HCT116 (cell line): ENCODE data around the gene DOCK1. TPM values are rescaled to one million over a fixed set of nuclear protein-coding genes. Genes with fewer than 3 reads are reported as not detected.
A peak's percentile ranks its signal among the peaks of the same experiment; 100 is the strongest.

Experiments
- ATAC-seq: fragments of 200-7000 bp; cut with Tn5 transposase; 2 replicates; pipeline ENCODE4 v1.9.1; 2020; ENCODE audit warnings: mild to moderate bottlenecking, moderate library complexity
- BruUV-seq: library from RNA; stranded (reverse); fragments of 400-500 nt; replicated peaks from 2 replicates; lab custom pipeline; 2021; lab: Mats Ljungman, UMichigan
- CTCF ChIA-PET: fragments of 300-600 bp; sonication (Branson Sonifier 250); formaldehyde crosslinking; loops from one replicate; lab custom pipeline; 2021; ENCODE audit warnings: antibody characterized with exemption; lab: Charles Lee
- POLR2A ChIA-PET: fragments of 300-600, 350-600 bp; sonication (Branson Sonifier 250); formaldehyde crosslinking; loops from one replicate; lab custom pipeline; 2021; ENCODE audit warnings: antibody characterized with exemption; lab: Charles Lee
- RAD21 ChIA-PET, 2 experiments: fragments of 300-600 bp; sonication (Branson Sonifier 250); formaldehyde crosslinking; loops; one replicate each; lab custom pipeline; 2023; ENCODE audit warnings: low total read pairs in 2 of 2; ENCODE audit not compliant: uncharacterized antibody in 2 of 2, unreplicated experiment in 2 of 2, low non-redundant PET in 1 of 2; lab: Charles Lee
- DNase-seq: peaks from one replicate; pipeline ENCODE4 v3.0.0-alpha.2; 2010; ENCODE audit warnings: low read depth, low spot score
- H2AFZ ChIP-seq: fragments of 200-600 bp; shearing (Covaris generic), sonication (generic); 2 replicates; pipeline ENCODE4 v1.6.1; 2017; ENCODE audit warnings: low read depth, mixed run types, mixed read lengths, antibody characterized with exemption, low read length; ENCODE audit not compliant: poor library complexity, severe bottlenecking
- H3K27ac ChIP-seq: 2 replicates; pipeline ENCODE4 v1.5.1; 2012; ENCODE audit warnings: low read depth, low read length
- H3K27me3 ChIP-seq: fragments of 200-600 bp; sonication (generic); 2 replicates; pipeline ENCODE4 v1.6.1; 2016; ENCODE audit warnings: mixed run types, low read length, mixed read lengths; ENCODE audit not compliant: insufficient read depth
- H3K36me3 ChIP-seq, 2 experiments: fragments of 200-500 bp in 1 of 2; fragments of 200-600 bp in 1 of 2; sonication (Bioruptor generic) in 1 of 2; sonication (generic) in 1 of 2; 2 replicates each; pipeline versions ENCODE4 v1.5.1 to v1.6.1; 2014 to 2016; ENCODE audit warnings: low read length in 2 of 2, inconsistent platforms in 1 of 2, mixed read lengths in 1 of 2, mixed run types in 1 of 2; ENCODE audit not compliant: insufficient read depth in 2 of 2, control insufficient read depth in 1 of 2
- H3K4me1 ChIP-seq, 2 experiments: fragments of 200-600 bp in 1 of 2; sonication (generic) in 1 of 2; 2 replicates each; pipeline versions ENCODE4 v1.5.1 to v1.6.1; 2012 to 2017; ENCODE audit warnings: low read length in 2 of 2, inconsistent platforms in 1 of 2, mild to moderate bottlenecking in 1 of 2, mixed read lengths in 1 of 2, mixed run types in 1 of 2, moderate library complexity in 1 of 2; ENCODE audit not compliant: insufficient read depth in 2 of 2, control insufficient read depth in 1 of 2
- H3K4me2 ChIP-seq: fragments of 200-600 bp; sonication (generic); 2 replicates; pipeline ENCODE4 v1.6.1; 2017; ENCODE audit warnings: mixed run types, low read length, mixed read lengths
- H3K4me3 ChIP-seq, 2 experiments: fragments of 200-600 bp in 1 of 2; sonication (generic) in 1 of 2; replicated peaks in 1 of 2; 2 replicates each; pipeline ENCODE4 v1.5.1; 2011 to 2016; ENCODE audit warnings: low read length in 2 of 2, control low read depth in 1 of 2, low read depth in 1 of 2, mild to moderate bottlenecking in 1 of 2, mixed read lengths in 1 of 2, mixed run types in 1 of 2
- H3K79me2 ChIP-seq: fragments of 200-600 bp; sonication (generic); 2 replicates; pipeline ENCODE4 v1.6.1; 2017; ENCODE audit warnings: mild to moderate bottlenecking, mixed run types, low read length, moderate library complexity, mixed read lengths; ENCODE audit not compliant: insufficient read depth
- H3K9ac ChIP-seq: fragments of 200-600 bp; sonication (generic); 2 replicates; pipeline ENCODE4 v1.6.1; 2016; ENCODE audit warnings: low read length, mixed read lengths
- H3K9me2 ChIP-seq: fragments of 200-600 bp; sonication (generic), shearing (Covaris generic); 2 replicates; pipeline ENCODE4 v1.6.1; 2017; ENCODE audit warnings: mixed run types, mild to moderate bottlenecking, moderate library complexity; ENCODE audit not compliant: insufficient read depth
- H3K9me3 ChIP-seq, 2 experiments: fragments of 200-500 bp in 1 of 2; fragments of 200-600 bp in 1 of 2; sonication (Bioruptor generic) in 1 of 2; sonication (generic) in 1 of 2; 2 replicates each; pipeline ENCODE4 v1.6.1; 2014 to 2017; ENCODE audit warnings: low read length in 2 of 2, mixed read lengths in 2 of 2, inconsistent platforms in 1 of 2, low read depth in 1 of 2, mild to moderate bottlenecking in 1 of 2, mixed run types in 1 of 2, moderate library complexity in 1 of 2; ENCODE audit not compliant: control insufficient read depth in 1 of 2, insufficient read depth in 1 of 2
- H4K20me1 ChIP-seq: fragments of 200-600 bp; sonication (generic), shearing (Covaris generic); 2 replicates; pipeline ENCODE4 v1.6.1; 2017; ENCODE audit warnings: mixed run types, mild to moderate bottlenecking, moderate library complexity; ENCODE audit not compliant: insufficient read depth
- ATF3 ChIP-seq: IDR thresholded peaks from 2 replicates; pipeline ENCODE4 v1.6.1; 2012
- CBX3 ChIP-seq: IDR thresholded peaks from 2 replicates; pipeline ENCODE4 v1.6.1; 2012; ENCODE audit warnings: low read depth
- CEBPB ChIP-seq: IDR thresholded peaks from 2 replicates; pipeline ENCODE4 v1.6.1; 2012; ENCODE audit warnings: low read depth
- CTCF ChIP-seq, 3 experiments: fragments of 200-600 bp in 1 of 3; sonication (generic) in 1 of 3; IDR thresholded peaks in 2 of 3; conservative IDR thresholded peaks in 1 of 3; 2 replicates each; pipeline ENCODE4 v1.5.1; 2012 to 2017; ENCODE audit warnings: low read depth in 2 of 3, low read length in 2 of 3, antibody characterized with exemption in 1 of 3, borderline replicate concordance in 1 of 3, control low read depth in 1 of 3, mild to moderate bottlenecking in 1 of 3, mixed read lengths in 1 of 3, mixed run types in 1 of 3, moderate library complexity in 1 of 3; ENCODE audit not compliant: insufficient read depth in 1 of 3
- EGR1 ChIP-seq: IDR thresholded peaks from 2 replicates; pipeline ENCODE4 v1.6.1; 2012; ENCODE audit warnings: low read depth
- EZH2phosphoT487 ChIP-seq: fragments of 200-600 bp; IDR thresholded peaks from 2 replicates; pipeline ENCODE4 v1.6.1; 2018; ENCODE audit warnings: antibody characterized with exemption, borderline replicate concordance
- JUND ChIP-seq: IDR thresholded peaks from 2 replicates; pipeline ENCODE4 v1.6.1; 2012
- POLR2A ChIP-seq: IDR thresholded peaks from 2 replicates; pipeline ENCODE4 v1.7.0; 2011; ENCODE audit warnings: borderline replicate concordance; ENCODE audit not compliant: insufficient read depth, insufficient read length; ENCODE audit errors: extremely low read depth
- POLR2AphosphoS5 ChIP-seq: IDR thresholded peaks from 2 replicates; pipeline ENCODE4 v1.6.1; 2011; ENCODE audit warnings: mild to moderate bottlenecking, low read depth, low read length, moderate library complexity
- SP1 ChIP-seq: IDR thresholded peaks from 2 replicates; pipeline ENCODE4 v1.6.1; 2012; ENCODE audit warnings: low read depth
- SRF ChIP-seq: IDR thresholded peaks from 2 replicates; pipeline ENCODE4 v1.6.1; 2012; ENCODE audit warnings: low read depth
- TCF7L2 ChIP-seq: IDR thresholded peaks from 2 replicates; pipeline ENCODE4 v1.7.0; 2011; ENCODE audit warnings: borderline replicate concordance, inconsistent platforms; ENCODE audit not compliant: insufficient read depth, insufficient read length; ENCODE audit errors: extremely low read depth
- YY1 ChIP-seq: IDR thresholded peaks from 2 replicates; pipeline ENCODE4 v1.6.1; 2011; ENCODE audit warnings: low read length, low read depth, moderate library complexity, mild to moderate bottlenecking; ENCODE audit not compliant: insufficient replicate concordance; ENCODE audit errors: extremely low read depth
- ZNF274 ChIP-seq: fragments of 200-500 bp; sonication (Bioruptor generic); IDR thresholded peaks from 2 replicates; pipeline ENCODE4 v1.6.1; 2014; ENCODE audit warnings: mild to moderate bottlenecking, low read depth, low read length, inconsistent platforms
- intact Hi-C: fragments of 100-400 bp; cut with micrococcal nuclease; formaldehyde crosslinking; loops from 2 replicates; pipeline ENCODE4 v1.10.0; 2022
- total RNA-seq: library from RNA; stranded (reverse); gene quantifications from one replicate; pipeline ENCODE4 v1.2.1, GENCODE V29; 2021; ENCODE audit not compliant: unreplicated experiment

The DOCK1 gene
- total RNA-seq, 1 experiment from 2014 or later, result 46.5 TPM

GRCh38 chr10:127456122-127456521, 550.9 kb downstream of the DOCK1 start (continued):
- TF ChIP-seq EGR1, result no peak
- no peak for TF ChIP-seq CBX3
- no peak for TF ChIP-seq POLR2AphosphoS5
- no peak for TF ChIP-seq ZNF274

GRCh38 chr10:127458016-127458810, 553.0 kb downstream of the DOCK1 start:
- ChIA-PET RAD21 (interaction anchor here in 1 of 2 experiments (0.5 kb wide), 1 partner anchor 441 kb away, joined by 3 read pairs; no protein-coding TSS in a partner anchor), CTCF (no interaction called here), POLR2A (no interaction called here)
- no peak overlapping the region for H3K4me2 ChIP-seq
- no peaks in the 10 kb centered on the region for H4K20me1 ChIP-seq
- H3K4me3 ChIP-seq, result no peak overlapping the region
- H3K79me2 ChIP-seq, result no peaks in the 10 kb centered on the region
- no peaks in the 10 kb centered on the region for H3K4me1 ChIP-seq
- DNase-seq (no peak), ATAC-seq (no peak)
- TF ChIP-seq CEBPB (no peak), POLR2AphosphoS5 (no peak)
- no peaks in the 10 kb centered on the region for H3K27me3 ChIP-seq
- no peaks in the 10 kb centered on the region for H3K36me3 ChIP-seq
- H3K9me2 ChIP-seq, result no peaks in the 10 kb centered on the region
- no peaks in the 10 kb centered on the region for H3K9me3 ChIP-seq
- BruUV-seq, result no TSS peak
- intact Hi-C loops, result no loop called here
- no peak overlapping the region for H3K27ac ChIP-seq
- H3K9ac ChIP-seq, result no peak overlapping the region
- no peak overlapping the region for H2AFZ ChIP-seq

- ChIA-PET POLR2A (no interaction called here), RAD21 (interaction anchor here in 1 of 2 experiments (0.5 kb wide), 1 partner anchor 441 kb away, joined by 3 read pairs; no protein-coding TSS in a partner anchor), CTCF (no interaction called here)
- Histone ChIP-seq H3K4me2 (no peak overlapping the region), H3K27ac (no peak overlapping the region), H2AFZ (no peak overlapping the region), H3K4me3 (no peak overlapping the region), H3K79me2 (no peaks in the 10 kb centered on the region), H3K9me2 (no peaks in the 10 kb centered on the region), H3K9ac (no peak overlapping the region), H3K4me1 (no peaks in the 10 kb centered on the region), H4K20me1 (no peaks in the 10 kb centered on the region), H3K9me3 (no peaks in the 10 kb centered on the region), H3K27me3 (peaks cover 4% of the 10 kb centered on the region; the same call in 1 of the 2 replicates), H3K36me3 (no peaks in the 10 kb centered on the region)
- BruUV-seq, result no TSS peak
- intact Hi-C loops, result no loop called here
- no peak for DNase-seq
- ATAC-seq, result 0 out of 2 replicates have a peak, but pooled peaks have one; percentile 17
- no peak for TF ChIP-seq POLR2AphosphoS5
- no peak for TF ChIP-seq ATF3
- TF ChIP-seq JUND, result no peak
- TF ChIP-seq TCF7L2, result no peak
- TF ChIP-seq SRF, result no peak
- TF ChIP-seq CEBPB, result no peak
- no peak for TF ChIP-seq EZH2phosphoT487
- no peak for TF ChIP-seq POLR2A
- no peak for TF ChIP-seq YY1
- no peak for TF ChIP-seq EGR1
- TF ChIP-seq SP1, result no peak
- TF ChIP-seq CTCF (IDR thresholded peaks at IDR 0.05 in 2 of 3, conservative IDR thresholded peaks at IDR 0.05 in 1 of 3; ENCODE audit: borderline replicate concordance in 1 of 3, insufficient read depth in 1 of 3, low read depth in 2 of 3, low read length in 2 of 3), result no peak
Observed at GRCh38 chr10:127458829-127459228, 553.6 kb downstream of the DOCK1 start.
